HFFc6 (cell line): Measurements from ENCODE around the gene ITGA2. TPM values are rescaled to one million over a fixed set of nuclear protein-coding genes. Genes with fewer than 3 reads are reported as not detected.

Experiments used
- DNase-seq: peaks from one replicate; pipeline ENCODE4 v3.0.0-alpha.2; 2018
- H3K27ac Mint-ChIP-seq: 2 replicates; pipeline ENCODE4 v1.8.0; 2020; ENCODE audit warnings: mild to moderate bottlenecking, mixed read lengths
- H3K27me3 Mint-ChIP-seq: 2 replicates; pipeline ENCODE4 v1.8.0; 2021; ENCODE audit warnings: mild to moderate bottlenecking, moderate library complexity, mixed read lengths; ENCODE audit not compliant: insufficient read depth
- H3K36me3 Mint-ChIP-seq: 2 replicates; pipeline ENCODE4 v1.8.0; 2021; ENCODE audit warnings: low read depth, mixed read lengths
- H3K4me1 Mint-ChIP-seq: 2 replicates; pipeline ENCODE4 v1.8.0; 2020; ENCODE audit warnings: low read depth, mixed read lengths
- H3K4me3 Mint-ChIP-seq: 2 replicates; pipeline ENCODE4 v1.8.0; 2020; ENCODE audit warnings: mild to moderate bottlenecking, moderate library complexity, mixed read lengths
- H3K9me3 Mint-ChIP-seq: 2 replicates; pipeline ENCODE4 v1.8.0; 2020; ENCODE audit warnings: mild to moderate bottlenecking, mixed read lengths
- CTCF ChIP-seq: fragments of 200-600 bp; sonication (generic); IDR thresholded peaks from 2 replicates; pipeline ENCODE4 v1.5.0; 2021; ENCODE audit warnings: antibody characterized with exemption, mild to moderate bottlenecking
- total RNA-seq, 6 experiments: library from RNA; stranded (reverse); fragmentation: NEBNext Ultra II Directional; extraction: Animal tissue kit (Norgen Biotek cat#: 25700); gene quantifications; 2 replicates in 1 of 6; 3 replicates in 5 of 6; pipeline ENCODE4 v1.2.3, GENCODE V29; 2021

ITGA2 gene
- total RNA-seq, 6 experiments from 2014 or later, result 42.9 to 76.6 (median 50.5) TPM

GRCh38 chr5:53017794-53018391 is 28.7 kb downstream of the ITGA2 start:
- peaks cover 5% of the 10 kb centered on the region for H3K9me3 Mint-ChIP-seq
- peak overlapping the region; percentile 77 for H3K27ac Mint-ChIP-seq
- peaks cover 61% of the 10 kb centered on the region for H3K36me3 Mint-ChIP-seq
- no peak for DNase-seq
- TF ChIP-seq CTCF, result no peak
- no peak overlapping the region for H3K4me3 Mint-ChIP-seq
- H3K27me3 Mint-ChIP-seq, result no peaks in the 10 kb centered on the region
- peaks cover 70% of the 10 kb centered on the region for H3K4me1 Mint-ChIP-seq

GRCh38 chr5:53019320-53019719 is 30.2 kb downstream of the ITGA2 start:
- no peak overlapping the region; the same call in 1 of the 2 replicates for H3K4me3 Mint-ChIP-seq
- peak overlapping the region; percentile 86 for H3K27ac Mint-ChIP-seq
- H3K4me1 Mint-ChIP-seq, result peaks cover 55% of the 10 kb centered on the region
- H3K9me3 Mint-ChIP-seq, result no peaks in the 10 kb centered on the region
- DNase-seq, result peak; percentile 94
- peak; percentile 54 for TF ChIP-seq CTCF
- H3K36me3 Mint-ChIP-seq, result peaks cover 47% of the 10 kb centered on the region
- H3K27me3 Mint-ChIP-seq, result no peaks in the 10 kb centered on the region

GRCh38 chr5:53022930-53023511 is 33.9 kb downstream of the ITGA2 start:
- no peak overlapping the region for H3K27ac Mint-ChIP-seq
- peaks cover 19% of the 10 kb centered on the region; the same call in 1 of the 2 replicates for H3K36me3 Mint-ChIP-seq
- H3K9me3 Mint-ChIP-seq, result no peaks in the 10 kb centered on the region
- no peak overlapping the region for H3K4me3 Mint-ChIP-seq
- TF ChIP-seq CTCF, result no peak
- H3K4me1 Mint-ChIP-seq, result peaks cover 29% of the 10 kb centered on the region
- no peaks in the 10 kb centered on the region for H3K27me3 Mint-ChIP-seq
- no peak for DNase-seq

- Mint-ChIP-seq H3K36me3 (peaks cover 23% of the 10 kb centered on the region; the same call in 1 of the 2 replicates), H3K27ac (no peak overlapping the region), H3K9me3 (no peaks in the 10 kb centered on the region), H3K4me3 (no peak overlapping the region), H3K27me3 (no peaks in the 10 kb centered on the region), H3K4me1 (peaks cover 32% of the 10 kb centered on the region)
- TF ChIP-seq CTCF, result no peak
- DNase-seq, result peak; percentile 82
Measured at GRCh38 chr5:53023969-53024368, 34.8 kb downstream of the ITGA2 start.

- Mint-ChIP-seq H3K27me3 (no peaks in the 10 kb centered on the region), H3K4me3 (no peak overlapping the region), H3K4me1 (peaks cover 34% of the 10 kb centered on the region), H3K27ac (no peak overlapping the region), H3K36me3 (peaks cover 28% of the 10 kb centered on the region), H3K9me3 (no peaks in the 10 kb centered on the region)
- DNase-seq, result no peak
- no peak for TF ChIP-seq CTCF
Measured at GRCh38 chr5:53024535-53024934, 35.4 kb downstream of the ITGA2 start.
